Measurements from ENCODE around the gene SIAH2.

Gene SIAH2

GRCh38 chr3:150775001-150775599, 12.1 kb upstream of the SIAH2 start:
- no peak for DNase-seq (ENCODE audit: low read depth in 2 of 2)

- no peak for DNase-seq (ENCODE audit: low read depth in 2 of 2)
Observed at GRCh38 chr3:150773616-150774192, 10.7 kb upstream of the SIAH2 start.

- DNase-seq (ENCODE audit: low read depth in 2 of 2), result no peak
Observed at GRCh38 chr3:150771600-150771999, 8.6 kb upstream of the SIAH2 start.

- no peak for DNase-seq (ENCODE audit: low read depth in 2 of 2)
Observed at GRCh38 chr3:150770681-150771080, 7.7 kb upstream of the SIAH2 start.

GRCh38 chr3:150766742-150767141, 3.8 kb upstream of the SIAH2 start:
- no peak for DNase-seq (ENCODE audit: low read depth in 2 of 2)

GRCh38 chr3:150765949-150766720, 3.2 kb upstream of the SIAH2 start:
- DNase-seq (ENCODE audit: low read depth in 2 of 2), result no peak

GRCh38 chr3:150764967-150765366, 2.0 kb upstream of the SIAH2 start:
- no peak for DNase-seq (ENCODE audit: low read depth in 2 of 2)

- no peak for DNase-seq (ENCODE audit: low read depth in 2 of 2)
Observed at GRCh38 chr3:150764566-150764965, 1.6 kb upstream of the SIAH2 start.

GRCh38 chr3:150763841-150764483, 993 bp upstream of the SIAH2 start:
- no peak for DNase-seq (ENCODE audit: low read depth in 2 of 2)

GRCh38 chr3:150762662-150763121, 277 bp downstream of the SIAH2 start:
- no peak for DNase-seq (ENCODE audit: low read depth in 2 of 2)

- no peak for DNase-seq (ENCODE audit: low read depth in 2 of 2)
Observed at GRCh38 chr3:150761831-150762661, 923 bp downstream of the SIAH2 start.

- DNase-seq (ENCODE audit: low read depth in 2 of 2), result peak in 1 of 2 donors; percentile 29
Observed at GRCh38 chr3:150760431-150761200, 2.4 kb downstream of the SIAH2 start.

- DNase-seq (ENCODE audit: low read depth in 2 of 2), result no peak
Observed at GRCh38 chr3:150759947-150760346, 3.0 kb downstream of the SIAH2 start.

GRCh38 chr3:150759319-150759718, 3.6 kb downstream of the SIAH2 start:
- DNase-seq (ENCODE audit: low read depth in 2 of 2), result no peak

GRCh38 chr3:150757768-150758167, 5.2 kb downstream of the SIAH2 start:
- no peak for DNase-seq (ENCODE audit: low read depth in 2 of 2)

GRCh38 chr3:150757364-150757763, 5.6 kb downstream of the SIAH2 start:
- no peak for DNase-seq (ENCODE audit: low read depth in 2 of 2)

GRCh38 chr3:150756491-150757059, 6.4 kb downstream of the SIAH2 start:
- DNase-seq (ENCODE audit: low read depth in 2 of 2), result no peak

GRCh38 chr3:150755902-150756301, 7.1 kb downstream of the SIAH2 start:
- DNase-seq (ENCODE audit: low read depth in 2 of 2), result no peak

GRCh38 chr3:150754896-150755295, 8.1 kb downstream of the SIAH2 start:
- DNase-seq (ENCODE audit: low read depth in 2 of 2), result no peak

- no peak for DNase-seq (ENCODE audit: low read depth in 2 of 2)
Observed at GRCh38 chr3:150751781-150752263, 11.1 kb downstream of the SIAH2 start.

Data from stimulated activated CD4-positive, alpha-beta T cell treated with anti-CD3 and anti-CD28 coated beads, Interleukin-1b, Interleukin-23, amount 100 ng/mL, for 1 hour (primary cell).